Central memory CD4-positive, alpha-beta T cell (primary cell): ENCODE data around the gene DHX30.

Experiments used
- DNase-seq: peaks from one replicate; pipeline ENCODE4 v3.0.0; 2022

DHX30 gene

DNA sequence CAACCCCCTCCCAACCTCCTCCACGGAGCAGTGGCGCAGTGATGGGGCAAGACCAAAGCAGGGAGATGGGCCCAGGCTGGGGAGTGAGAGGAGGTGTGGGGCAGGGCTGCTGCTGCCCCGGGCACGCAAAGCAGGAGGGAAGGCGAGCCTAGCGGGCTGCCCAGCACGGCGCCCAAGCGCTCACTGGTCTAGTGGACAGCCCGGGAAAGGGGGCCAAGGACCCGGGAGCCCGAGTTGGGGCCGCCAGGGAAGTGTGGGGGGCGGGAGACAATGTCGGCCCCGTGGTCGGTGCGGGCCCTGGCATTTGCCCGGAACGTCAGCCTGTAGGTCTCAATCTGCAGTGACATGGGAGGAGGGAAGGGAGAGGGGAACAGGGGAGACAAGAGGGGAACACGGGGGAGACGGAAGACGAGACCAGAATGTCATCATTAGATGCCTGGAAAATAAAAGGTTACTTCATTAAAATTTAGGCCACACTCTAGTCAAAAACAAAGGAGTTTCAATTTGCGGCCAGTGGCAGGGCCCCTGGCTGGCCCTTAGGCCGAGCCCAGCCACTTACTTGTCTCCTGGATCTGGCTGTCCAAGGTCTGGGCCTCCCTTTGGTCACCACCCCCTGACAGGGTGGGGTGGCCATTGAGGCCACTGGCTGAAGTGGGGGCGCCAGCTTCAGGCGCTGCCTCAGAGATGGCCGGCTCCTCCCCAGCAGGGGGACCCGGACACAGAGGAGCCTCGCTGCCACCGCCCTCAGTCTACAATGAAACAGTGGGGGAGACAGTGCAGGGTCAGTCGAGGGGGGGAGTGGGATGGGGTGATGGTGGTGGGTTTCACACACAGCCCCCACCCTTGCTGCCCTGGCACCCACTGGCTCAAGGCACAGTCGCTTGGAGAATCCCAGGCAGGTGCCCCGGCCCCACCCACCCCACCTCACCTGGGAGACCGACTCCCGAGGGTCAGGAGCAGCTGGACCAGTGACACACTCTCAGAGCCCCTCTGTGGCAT, 50.0 kb downstream of the DHX30 start:
- DNase-seq = no peak

DNA sequence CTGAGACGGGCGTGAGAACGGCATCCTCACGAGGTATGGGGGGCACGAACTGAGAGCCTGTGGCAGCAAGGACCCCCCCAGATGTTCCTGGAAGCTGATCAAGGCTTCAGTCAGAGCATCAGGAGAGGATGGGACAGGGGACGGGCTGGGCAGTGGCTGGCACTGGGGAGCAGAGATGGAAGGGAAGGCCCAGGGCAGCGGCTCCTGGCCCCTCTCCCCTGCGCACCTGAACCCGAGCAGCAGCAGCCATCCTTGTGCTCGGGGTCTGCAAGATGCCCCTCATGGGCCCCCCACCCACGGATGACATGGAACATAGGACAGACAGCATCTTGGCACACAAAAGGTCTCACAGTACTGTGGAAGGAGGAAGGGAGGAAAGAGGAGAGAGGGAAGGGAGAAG, 51.3 kb downstream of the DHX30 start:
- DNase-seq = no peak

DNA sequence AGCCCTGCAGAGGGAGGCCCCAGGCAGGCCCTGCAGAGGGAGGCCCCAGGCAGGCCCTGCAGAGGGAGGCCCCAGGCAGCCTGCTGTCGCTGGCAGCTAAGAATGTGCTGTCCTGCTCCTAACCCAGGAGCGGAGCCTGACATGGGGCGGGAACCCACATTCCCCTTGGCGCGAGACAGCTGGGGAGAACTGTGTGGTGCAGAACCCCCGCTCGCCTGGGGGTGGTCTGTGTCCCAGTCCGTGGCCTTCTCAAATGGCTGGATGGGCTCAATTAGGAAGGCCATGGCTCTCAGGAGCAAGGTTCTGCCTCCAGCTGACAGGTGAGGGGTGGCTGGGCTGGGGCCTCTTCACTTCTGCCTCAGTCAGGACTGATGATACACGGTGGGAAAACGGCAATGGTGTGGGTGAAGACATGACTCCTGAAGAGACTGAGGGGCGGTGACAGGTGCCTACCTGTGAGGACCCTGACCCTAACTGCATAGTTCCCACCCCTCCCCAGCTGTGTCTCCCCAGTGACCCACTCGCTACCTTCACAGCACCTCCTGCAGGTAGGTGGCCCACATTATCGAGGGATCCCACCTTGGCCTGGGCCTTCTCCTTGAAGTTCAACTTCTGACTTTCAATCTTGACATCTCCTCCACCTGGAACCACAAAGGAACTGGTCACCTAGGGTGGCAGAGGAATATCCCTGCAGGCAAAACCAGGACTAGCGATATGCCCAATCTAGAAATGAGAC, 52.0 kb downstream of the DHX30 start:
- no peak for DNase-seq

DNA sequence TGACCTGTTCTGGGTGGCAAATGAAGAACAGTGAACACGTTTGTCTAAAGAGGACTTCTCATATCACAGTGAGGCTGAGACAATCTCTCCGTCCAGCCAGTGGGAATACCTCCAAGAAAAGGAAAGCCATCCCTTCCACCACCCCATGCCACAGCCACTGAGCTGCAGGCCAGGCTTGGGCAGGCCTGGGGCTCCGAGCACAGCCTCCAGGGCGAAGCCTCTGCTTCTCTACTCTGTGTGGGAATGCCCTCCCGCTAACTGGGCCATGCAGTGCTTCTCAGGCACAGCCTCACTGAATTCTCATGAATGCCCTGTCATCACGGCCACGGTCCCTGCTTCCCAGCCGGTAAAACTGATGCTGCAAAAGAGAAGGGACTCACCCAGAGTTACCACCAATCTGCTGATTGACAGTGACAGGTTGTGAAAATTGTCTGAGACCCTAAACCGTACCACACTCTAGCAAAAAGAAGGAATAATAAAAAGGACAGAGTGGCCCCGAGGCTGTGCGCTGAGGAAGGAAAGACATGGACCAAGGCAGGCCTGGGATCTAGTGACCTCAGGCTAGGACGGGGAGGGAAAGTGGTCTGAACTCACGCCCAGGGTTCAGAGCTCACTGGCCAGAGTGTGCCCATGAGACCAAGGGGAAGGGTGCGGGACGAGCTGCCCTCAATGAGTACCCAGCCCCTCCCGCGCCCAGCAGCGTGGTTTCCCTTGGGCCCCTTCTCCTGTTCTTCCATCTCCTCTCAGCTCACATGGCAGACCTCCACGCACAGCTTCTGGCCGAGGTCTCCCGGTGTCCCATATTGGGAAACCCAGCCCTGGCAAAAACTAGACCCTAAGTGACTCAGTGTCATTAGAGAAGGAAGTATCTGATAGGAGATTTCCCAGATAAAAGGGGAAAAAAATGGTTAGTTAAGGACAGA, 52.8 kb downstream of the DHX30 start:
- no peak for DNase-seq

DNA sequence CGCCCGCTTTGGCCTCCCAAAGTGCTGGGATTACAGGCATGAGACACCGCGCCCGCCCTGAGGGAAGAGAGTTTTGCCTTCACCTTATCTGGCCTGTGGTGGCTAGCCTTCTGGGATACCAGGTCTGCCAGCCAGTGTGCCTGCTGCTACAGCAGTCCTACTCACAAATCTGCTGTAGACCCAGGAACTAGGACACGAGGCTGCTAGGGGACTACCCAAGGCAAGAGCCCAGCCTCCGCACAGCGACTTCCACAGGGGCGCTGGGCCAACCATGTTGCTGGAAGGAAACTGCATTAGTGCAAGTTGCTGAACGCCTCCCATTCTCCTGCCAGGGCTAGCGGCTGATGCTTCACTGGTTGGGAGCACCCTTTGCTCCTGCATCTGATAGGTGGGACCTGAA, 53.7 kb downstream of the DHX30 start:
- no peak for DNase-seq

DNA sequence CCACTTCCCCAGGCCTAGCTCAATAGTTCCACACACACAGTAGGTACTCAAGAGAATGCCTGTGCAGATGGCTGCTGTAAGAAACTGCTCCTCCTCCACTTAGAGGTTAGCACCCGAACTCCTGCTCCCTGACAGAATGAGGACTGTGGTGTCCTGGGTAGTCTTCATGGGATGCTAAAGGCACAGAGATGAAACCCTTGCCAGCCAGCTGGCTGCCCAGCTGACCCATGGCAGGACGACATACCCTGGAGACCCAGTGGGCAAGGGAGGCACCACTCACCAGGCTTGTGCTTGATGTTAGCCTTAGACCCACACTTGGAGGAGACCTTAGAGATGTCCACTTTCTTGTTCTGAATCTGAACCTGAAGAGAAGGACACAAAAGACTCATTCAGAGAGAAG, 54.2 kb downstream of the DHX30 start:
- DNase-seq = no peak

DNA sequence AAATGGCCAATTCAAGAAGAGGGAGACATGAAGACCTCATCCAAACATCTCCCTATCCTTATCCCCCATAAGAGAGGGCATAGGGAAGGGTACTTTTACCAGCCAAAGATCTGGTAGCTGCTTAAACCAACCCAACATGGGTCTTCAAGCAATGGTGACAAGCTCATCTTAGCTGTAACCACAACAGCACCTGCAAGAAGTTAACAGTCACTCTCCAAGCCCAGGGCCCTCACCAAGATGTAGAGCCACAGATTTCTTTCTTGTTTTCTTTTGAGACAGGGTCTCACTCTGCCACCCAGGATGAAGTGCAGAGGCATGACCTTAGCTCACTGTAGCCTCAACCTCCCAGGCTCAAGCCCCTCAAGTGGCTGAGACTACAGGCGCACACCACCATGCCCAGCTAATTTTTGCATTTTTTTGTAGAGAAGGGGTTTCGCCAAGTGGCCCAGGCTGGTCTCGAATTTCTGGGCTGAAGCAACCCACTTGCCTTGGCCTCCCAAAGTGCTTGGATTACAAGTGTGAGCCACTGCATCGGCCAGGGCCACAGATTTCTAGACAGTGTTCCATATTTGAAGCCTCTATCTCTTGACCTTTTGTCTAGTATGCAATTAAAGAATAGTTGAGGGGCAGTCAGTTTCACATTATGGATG, 57.1 kb downstream of the DHX30 start:
- DNase-seq = no peak

DNA sequence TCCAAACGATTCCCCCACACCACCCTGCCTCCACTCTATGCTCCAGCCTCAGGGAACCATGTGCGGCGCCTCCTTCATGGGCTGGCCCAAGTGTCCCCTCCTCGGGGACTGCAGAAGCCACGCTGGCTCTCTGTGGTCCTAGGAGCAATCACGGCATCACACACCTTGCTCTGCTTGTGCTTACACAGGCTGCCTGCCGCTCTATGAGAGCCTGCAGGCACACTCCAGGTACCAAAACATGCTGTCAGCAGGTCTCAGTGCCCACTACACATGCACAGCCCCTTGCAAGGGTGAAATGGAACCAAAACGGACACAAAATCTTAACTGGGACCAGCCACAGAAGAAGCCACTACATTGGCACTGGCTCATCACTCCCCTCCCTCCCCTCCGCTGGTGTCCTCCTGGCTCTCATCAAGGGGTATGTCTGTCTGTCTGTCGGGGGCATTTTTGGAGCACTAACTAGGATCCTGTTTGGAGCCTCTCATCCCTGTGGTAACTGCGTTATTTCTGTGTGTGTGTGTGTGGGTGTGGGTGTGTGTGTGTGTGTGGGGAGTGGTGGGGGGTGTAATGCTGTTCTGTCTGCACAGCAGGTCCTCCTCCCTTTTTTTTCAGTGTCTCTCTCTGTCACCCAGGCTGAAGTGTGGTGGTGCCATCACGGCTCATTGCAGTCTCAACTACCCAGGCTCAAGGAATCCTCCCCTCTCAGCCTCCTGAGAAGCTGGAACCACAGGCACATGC, 60.6 kb downstream of the DHX30 start:
- DNase-seq = no peak

DNA sequence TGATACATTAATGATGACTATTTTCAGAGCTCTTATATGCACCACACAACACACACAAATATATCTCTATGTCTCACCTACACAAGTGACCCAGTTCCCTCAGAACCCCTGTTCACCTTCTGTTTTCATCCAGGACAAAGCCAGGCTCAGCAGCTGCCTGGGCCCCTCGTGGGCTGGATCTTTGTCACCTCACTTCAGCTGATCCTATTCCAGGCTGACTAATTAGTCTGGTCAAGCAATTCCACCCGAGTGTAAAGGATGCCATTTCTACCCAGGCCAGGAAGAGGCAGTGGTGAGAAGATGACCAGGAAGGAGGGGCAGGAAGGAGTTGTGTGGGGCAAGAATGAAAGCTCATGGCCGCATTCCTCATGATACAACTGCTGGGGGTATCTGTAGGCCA, 62.3 kb downstream of the DHX30 start:
- DNase-seq = no peak

DNA sequence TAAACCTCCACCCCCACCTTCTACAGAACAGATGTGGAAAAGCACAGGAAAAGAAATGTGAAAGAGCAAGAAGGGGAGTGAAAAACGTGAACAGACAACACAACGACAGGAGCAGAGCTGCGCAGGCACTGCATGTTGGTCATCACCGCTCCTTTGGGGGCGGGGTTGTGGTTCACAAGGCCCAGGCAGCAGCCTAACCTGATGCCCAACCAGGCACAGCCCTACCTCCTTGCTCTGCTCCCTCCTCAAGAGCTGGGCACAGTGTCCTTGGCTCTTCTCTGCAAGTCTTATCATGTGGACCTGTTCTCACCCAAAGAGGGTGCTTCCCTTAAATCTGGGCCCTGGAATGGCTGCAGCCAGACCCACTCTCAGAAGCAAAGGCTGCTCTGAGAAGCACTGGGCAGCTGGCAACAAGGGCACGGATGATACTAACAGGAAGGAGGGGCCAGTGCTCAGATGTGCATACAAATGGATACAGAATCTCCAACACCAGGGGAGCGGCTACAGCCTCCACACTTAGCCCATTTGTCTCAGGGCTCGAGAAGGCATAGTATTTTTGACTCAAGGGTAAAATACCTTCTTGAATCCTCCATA, 64.6 kb downstream of the DHX30 start:
- no peak for DNase-seq

DNA sequence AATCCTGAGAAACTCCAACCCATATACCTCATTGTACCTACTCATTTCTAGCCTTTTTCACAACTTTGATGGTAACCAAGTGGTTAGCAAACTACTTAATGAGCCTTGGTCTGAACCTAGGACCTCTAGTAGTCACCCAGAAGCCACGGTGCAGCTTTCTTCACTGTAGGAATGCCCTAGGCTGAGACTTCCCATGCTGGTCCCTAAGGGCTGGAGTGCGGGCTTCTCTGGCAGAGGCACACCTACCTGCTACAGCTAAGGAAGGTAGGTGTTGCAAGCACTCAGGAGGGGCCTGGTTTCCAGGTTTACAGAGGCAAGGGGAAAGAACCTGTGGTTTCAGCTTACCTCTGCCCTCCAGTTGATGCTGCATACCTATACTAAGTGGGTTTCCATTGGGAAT, 65.4 kb downstream of the DHX30 start:
- no peak for DNase-seq

DNA sequence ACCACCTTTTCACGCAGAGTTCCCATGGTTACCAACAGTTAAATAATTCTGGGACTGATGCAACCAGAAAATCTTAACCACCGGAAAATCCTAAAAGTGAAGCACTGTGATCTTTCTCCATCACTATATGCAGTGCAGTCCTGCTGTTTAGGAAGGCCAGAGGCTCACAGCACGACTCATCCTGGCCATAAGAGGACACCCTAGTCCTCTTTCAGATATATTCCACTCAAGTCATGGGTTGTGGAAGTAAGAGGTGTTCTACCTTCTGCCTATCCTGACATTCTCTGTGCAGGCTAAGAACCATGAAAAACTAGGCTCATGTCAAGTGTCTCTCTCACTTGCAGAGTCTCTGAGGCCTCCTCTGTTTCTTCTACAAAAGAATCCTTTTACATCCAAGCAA, 67.2 kb downstream of the DHX30 start:
- no peak for DNase-seq

DNA sequence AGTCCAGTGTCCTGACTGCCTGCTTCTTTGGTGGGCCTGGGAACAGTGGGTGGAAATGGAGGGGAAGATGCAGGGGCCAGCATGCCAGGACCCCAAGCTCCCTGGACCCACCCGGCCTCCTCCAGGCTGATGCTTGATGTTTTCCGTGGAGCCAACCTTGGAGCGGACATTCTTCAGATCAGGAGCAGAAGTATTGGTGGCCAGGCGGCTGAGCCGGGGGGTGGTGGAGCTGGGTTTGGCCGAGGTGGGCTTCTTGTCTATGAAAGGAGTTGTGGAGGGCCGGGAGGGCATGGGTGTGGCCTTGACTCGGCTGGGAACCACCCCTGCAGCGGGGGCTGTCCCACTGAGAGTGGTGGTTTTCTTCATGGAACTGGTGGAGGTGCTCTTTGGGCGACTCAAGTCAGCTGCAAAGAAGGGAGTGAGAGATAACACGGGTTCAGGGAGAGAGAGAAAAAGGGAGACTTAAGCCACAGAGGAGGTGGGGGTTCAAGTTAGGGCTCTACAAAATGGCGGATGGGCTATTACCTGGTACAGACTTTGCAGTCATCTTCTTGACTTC, 67.8 kb downstream of the DHX30 start:
- no peak for DNase-seq

DNA sequence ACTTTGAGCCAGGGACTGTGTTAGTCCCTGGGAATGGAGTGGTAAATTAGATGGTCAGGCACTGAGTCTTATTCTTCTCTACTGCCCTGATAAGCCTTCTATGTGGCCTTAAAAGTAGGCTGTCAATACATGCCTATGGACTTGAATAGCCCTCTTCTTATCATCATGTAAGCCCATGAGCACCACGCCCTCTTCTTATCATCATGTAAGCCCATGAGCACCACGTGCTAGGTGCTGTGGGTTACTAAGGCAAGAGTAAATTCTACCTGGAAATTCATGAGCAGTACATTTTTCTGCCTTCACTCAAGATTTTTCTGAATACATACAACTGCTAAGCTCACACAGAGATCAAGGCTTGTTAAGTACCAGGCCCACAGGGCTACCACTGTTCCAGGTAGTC, 68.5 kb downstream of the DHX30 start:
- no peak for DNase-seq

DNA sequence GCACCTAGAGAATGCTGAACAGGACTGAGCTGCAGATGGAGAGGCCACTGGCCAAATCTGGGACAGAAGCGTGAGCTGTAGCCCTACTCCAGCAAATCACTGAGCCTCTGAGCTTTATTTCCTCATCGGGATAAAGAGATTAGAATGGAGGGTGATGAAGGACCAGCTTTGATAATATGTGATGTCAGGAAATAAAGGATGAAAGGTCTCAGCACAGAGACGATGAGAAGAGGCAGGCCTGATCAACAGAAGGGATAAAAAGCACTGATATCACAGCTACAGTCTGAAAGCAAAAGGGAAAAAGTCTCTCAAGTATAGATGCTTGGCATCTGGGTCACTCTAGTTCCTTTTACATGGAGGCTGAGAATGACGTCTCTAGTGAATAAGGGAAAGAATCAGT, 70.0 kb downstream of the DHX30 start:
- no peak for DNase-seq

DNA sequence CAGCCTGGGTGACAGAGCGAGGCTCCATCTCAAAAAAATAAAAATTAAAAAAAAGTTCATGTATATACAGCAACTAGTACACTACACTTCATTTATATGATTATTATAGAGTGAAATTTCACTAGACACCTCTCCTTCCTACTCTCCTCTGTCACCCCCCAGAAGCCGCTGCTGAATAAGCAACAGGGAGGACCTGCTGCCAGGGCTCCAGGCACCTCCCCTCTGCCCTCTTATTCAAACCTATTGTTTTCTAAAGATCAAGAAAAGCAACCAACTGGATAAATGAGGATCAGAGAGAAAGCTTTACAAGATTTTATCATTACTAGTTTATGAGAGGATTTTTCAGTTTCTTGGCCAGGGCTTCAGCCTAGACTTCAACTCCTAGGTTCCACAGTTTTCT, 71.5 kb downstream of the DHX30 start:
- no peak for DNase-seq

DNA sequence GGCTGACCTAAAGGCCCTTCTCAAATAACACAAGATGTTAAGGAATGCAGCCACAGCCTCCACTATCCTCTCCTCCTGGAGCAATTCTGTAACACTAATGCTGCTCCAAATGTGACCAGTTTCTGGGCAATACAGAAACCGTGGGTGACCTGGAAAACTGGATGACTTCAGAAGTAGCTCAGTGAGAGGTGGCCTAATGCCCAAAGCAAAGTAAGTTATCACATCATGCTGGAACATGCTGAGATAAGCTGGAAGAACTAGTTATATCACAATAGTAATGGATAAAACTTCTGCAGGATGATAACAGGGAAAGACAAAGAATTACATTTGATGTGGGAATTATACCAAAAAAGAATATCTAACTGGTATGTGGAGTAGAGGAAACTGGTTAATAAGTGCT, 72.0 kb downstream of the DHX30 start:
- DNase-seq = no peak

DNA sequence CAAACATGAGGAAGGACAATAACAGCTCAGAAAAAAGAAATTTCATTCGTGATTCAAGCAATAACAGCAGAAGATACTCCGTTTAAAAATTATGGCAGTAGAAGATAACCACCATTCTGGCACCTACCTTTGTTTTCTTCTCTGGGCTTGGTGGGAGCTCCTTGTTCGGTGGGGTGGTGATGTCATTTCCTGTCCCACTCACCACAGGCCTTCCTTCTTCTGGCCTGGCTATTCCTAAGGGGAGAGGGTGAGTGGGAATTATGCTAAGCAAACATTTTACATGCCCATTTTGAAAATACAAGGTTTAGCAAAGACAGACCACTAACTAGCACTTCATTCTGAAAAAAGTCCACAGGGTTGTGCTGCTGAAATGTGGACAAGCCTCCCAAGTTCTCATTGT, 74.4 kb downstream of the DHX30 start:
- DNase-seq = no peak

DNA sequence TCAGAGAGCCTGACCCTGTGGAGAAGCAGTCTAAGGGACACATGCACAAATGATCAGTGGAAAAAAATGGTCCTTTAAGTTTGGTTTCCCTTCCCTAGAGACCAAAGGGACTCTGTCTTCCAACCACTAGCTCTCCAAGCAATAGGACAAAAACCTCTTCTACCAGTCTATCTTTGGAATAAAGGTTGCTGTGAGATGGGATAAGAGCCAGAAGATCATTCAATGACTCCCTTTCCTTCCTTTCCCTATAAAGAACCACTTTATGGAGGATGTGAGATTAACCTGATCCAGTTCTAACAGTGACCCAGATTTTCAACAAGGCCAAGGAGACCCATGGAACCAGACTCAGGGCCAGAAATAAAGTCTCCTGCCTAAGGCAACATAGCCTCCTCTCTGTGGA, 74.8 kb downstream of the DHX30 start:
- no peak for DNase-seq

DNA sequence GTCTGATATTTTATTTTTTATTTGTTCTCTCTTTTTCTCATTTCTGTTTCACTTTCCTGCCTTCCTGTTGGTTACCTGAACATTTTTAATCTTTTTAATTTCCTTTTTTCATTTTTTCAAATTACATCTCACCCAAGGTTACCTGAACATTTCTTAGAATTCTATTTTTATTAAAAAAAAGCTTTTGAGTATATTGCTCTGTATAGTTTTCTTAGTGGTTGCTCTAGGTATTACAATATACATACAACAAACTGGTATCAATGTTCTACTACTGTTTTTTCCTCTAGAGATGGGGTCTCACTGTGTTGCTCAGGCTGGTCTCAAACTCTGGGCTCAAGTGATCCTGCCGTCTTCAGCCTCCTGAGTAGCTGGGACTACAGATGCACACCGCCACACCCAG, 79.4 kb downstream of the DHX30 start:
- DNase-seq = no peak

DNA sequence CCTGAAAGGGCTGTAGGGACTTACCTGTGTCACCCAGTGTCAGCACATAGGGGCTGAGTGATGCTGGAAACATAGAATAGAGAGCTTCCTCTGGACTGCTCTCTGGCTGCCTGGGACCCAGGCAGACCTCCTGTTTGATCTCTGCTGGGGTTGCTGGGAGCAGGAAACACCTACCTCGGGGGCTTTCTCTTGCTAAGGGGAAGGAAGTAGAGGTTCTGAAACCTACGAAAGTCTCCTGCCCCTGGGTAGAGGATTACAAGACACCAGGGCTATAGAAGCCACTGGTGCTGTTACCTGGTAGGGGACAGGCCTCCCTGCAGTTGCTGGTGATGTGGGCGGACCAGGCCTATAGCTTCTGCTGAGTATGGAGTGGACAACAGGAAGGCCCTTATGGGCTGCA, 81.7 kb downstream of the DHX30 start:
- DNase-seq = no peak
